GM21737 (cell line): ENCODE results near the gene WNT2.
"Not testable (repeated sequence)": the region's sequence is repeated elsewhere in the genome, so short reads cannot be mapped to it uniquely, and the experiment has no call there.

Experiments
- ATAC-seq: cut with Tn5 transposase; IDR thresholded peaks from one replicate; pipeline ENCODE4 v1.9.1; 2021; ENCODE audit warnings: mild to moderate bottlenecking, moderate library complexity; ENCODE audit not compliant: unreplicated experiment

Gene WNT2

DNA sequence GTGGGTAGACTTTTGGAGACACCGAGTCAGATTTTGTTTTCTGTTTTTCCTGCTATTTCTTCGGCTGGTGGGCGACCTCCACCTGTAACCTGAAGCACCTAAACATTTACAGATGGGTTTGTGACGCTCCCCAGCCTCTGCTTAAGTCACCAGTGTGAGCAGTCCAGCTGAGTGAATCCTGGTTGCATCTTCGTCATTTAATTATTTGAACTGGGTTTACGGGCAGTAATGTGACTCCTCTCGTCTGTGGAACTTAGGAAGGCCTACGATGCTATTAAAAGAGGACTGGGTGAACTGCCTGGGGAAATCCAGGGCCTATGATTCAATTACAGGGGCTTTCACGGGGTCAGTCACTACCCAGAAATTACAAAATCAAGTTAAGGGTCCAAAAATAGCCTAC is 52.5 kb downstream of the WNT2 start:
- ATAC-seq: no peak

GRCh38 chr7:117269886-117270285 is 53.0 kb downstream of the WNT2 start:
- no peak for ATAC-seq

- ATAC-seq: no peak
Measured at GRCh38 chr7:117269417-117269816, 53.4 kb downstream of the WNT2 start.

DNA sequence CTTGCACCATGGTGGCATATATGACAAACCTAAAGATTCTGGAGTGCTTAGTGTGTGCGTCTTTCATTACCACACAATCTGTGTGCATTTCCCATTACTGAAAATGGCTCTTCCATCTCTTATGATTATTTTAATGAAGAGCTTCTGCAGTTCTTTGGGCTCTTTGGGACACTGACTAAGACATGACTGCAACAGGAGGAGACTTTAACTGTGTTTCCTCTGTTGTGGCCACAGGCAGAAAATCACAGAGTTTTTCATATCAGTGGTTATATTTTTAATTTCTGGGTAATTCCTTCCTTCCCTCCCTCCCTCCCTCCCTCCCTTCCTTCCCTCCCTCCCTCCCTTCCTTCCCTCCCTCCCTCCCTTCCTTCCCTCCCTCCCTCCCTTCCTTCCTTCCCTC is 58.1 kb downstream of the WNT2 start:
- ATAC-seq: no peak

- ATAC-seq: no peak
Measured at GRCh38 chr7:117262546-117262945, 60.3 kb downstream of the WNT2 start.

- no peak for ATAC-seq
Measured at GRCh38 chr7:117259615-117260014, 63.2 kb downstream of the WNT2 start.

DNA sequence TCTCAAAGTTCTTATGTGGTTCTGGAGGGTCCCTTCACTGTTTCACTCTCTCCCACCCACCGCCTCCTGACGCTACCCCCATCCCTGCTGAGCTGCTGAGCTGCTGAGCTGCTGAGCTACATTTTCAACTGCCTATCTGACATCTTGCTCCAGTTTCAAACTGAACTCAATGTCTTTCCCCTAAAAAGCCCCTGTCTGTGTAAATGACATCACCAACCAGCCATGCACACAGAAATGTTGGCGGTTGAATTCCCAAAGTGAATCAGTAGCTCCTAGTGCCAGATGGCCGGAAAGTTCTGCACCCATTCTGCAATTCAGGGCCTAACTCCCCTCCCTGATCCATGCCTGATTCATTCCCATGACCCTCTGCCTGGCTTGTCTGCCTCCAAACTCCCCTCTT is 71.2 kb downstream of the WNT2 start:
- ATAC-seq: no peak

DNA sequence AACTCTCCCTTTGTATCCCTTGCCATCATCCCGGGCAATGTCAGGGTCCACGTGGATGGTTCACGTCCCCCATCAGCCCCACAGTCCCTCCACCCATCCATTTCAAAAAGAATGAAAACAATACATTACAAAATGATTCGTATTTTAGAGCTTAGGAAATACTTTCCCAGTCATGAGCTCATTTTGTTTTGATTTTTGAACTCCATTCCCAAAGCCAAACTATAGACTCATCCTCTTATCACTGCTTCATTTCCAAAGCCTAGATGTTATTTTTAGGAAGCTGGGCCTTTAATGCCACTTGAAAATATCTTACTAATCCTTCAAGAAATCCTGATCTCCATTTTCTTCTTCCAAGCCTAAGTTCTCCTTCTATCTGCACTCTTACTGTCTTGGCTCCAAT is 72.1 kb downstream of the WNT2 start:
- ATAC-seq: no peak

GRCh38 chr7:117250245-117250644 is 72.6 kb downstream of the WNT2 start:
- ATAC-seq: no peak

- ATAC-seq: no peak
Measured at GRCh38 chr7:117249696-117250095, 73.2 kb downstream of the WNT2 start.

DNA sequence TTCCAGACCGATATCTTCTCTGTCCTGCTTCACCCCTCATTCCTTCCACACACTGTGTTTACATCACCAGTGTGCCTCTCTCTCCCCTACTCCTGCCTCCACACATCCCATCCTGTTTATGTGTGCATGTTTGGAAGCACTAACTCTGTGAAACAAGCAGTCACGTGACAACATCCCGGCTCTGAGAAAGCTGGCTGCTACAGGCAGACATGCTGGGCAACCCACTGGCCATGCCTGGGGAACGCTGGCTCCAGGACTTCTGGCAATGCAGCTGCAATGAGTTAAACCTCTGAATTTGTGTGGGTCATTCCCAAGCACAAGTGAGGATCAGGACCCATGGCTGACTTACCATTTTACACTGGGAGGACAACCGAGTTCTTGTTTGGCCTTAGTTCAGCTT is 74.0 kb downstream of the WNT2 start:
- ATAC-seq: no peak

DNA sequence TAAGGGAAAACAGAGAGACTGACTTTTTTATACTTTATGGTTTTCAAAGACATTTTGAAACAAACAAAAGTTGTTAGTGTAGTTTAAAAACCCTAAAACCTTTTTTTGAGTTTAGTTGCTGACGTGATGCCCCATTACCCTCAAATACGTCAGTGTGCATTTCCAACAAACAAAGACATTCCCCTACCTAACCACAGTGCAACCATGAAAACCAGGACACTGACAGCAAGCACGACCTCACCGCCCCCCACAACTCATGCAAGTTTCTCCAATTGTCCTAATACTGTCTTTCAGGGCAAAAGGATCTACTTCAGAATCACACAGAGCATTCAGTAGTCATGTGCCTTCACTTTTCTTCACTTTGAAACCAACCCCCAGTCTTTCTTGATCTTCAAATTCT is 75.0 kb downstream of the WNT2 start:
- ATAC-seq: no peak

DNA sequence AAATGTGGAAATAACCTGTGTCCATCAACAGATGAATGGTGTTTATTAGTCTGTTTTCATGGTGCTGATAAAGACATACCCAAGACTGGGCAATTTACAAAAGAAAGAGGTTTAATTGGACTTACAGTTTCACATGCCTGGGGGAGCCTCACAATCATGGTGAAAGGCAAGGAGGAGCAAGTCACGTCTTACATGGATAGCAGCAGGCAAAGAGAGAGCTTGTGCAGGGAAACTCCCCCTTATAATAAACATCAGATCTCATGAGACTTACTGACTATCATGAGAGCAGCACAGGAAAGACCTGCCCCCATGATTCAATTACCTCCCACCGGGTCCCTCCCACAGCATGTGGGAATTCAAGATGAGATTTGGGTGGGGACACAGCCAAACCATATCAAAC is 77.2 kb downstream of the WNT2 start:
- not testable (repeated sequence) for ATAC-seq

DNA sequence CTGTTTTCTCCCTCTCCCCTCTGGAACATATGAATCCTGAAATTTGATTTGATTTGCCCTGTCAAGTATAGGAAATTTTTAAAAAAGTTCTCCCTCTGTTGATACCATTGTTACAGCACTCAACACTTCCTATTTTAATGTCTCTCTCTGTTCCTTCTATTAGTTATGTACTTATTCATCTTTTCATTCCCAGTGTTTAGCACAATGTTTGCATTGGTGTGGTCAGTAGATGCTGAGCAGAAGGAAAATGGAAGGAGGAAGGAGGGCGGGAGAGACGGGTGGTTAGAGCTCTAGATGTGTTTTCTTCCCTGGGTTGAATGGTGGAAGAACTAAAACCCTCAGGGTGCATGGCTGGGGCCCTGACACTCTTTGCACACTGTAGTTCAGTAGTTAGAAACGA is 79.5 kb downstream of the WNT2 start:
- ATAC-seq: no peak

GRCh38 chr7:117241088-117241487 is 81.8 kb downstream of the WNT2 start:
- ATAC-seq: no peak

DNA sequence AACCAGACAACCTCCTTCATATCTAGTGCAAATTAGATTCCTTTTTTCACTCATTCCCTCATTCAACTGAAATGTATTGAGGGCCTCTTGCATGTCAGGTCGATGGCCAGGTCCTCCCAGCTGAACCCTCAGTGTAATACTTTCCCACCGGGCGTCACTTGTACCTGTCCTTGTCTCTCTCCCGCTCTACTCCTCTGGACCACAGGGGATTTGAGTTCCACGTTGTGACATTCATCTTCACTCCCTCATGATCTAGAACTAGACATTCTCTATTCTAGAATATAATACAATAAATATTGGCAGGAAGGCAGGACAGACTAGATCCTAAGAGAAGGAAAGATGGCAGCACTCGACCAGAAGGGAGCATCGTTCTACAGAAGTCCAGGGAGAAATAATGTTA is 83.9 kb downstream of the WNT2 start:
- ATAC-seq: no peak

DNA sequence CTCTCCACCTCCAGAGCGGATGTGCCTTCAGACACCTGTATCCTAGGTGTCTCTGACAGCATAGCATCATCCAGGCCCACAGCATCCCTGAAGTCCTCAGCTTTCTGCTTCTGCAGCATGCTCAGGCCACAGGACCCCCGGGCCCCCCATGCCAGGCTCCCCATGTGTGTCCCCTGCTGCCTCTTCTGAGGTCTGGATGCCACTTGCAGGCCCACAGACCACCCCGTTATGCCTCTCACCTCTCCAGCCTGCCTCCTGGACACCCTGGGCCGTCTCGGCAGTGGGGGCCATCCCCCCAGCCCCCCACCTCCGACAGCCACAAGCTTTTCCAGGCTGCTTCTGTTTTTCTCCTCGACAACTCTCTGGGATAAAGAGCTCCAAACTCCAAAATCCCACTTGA is 84.4 kb downstream of the WNT2 start:
- no peak for ATAC-seq

DNA sequence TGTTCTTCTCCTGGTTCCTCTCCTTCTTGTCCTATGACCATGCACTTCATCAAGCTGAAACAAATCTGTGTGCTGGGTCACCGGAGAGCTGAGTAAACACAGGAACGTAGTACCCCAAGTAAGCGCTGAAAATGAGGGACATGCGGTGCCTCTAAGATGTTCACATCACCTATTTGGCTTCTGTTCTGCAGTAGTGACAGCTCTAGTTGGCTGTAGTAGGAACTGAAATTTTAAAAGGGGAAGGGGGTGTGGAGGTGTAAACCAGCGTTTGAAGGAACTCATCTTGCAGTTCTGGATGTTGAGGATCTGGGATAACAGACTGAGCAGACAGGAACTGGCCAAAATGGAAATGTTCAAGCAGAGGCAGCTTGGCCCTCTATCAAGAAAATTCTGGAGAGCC is 85.2 kb downstream of the WNT2 start:
- no peak for ATAC-seq

DNA sequence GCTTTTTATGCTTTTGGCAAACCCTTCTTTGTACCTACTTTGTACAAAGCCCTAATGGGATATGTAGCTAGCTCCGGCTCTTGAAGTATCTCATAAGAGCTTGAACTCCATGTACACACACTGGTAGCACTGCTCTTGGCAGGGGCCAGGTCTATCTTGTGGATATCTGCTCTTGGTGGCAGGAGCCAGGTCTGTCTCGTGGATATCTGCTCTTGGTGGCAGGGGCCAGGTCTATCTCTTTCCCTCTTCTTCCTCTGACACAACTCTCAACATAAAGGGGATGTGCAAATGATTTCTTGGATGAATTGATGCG is 91.9 kb downstream of the WNT2 start:
- ATAC-seq: no peak

DNA sequence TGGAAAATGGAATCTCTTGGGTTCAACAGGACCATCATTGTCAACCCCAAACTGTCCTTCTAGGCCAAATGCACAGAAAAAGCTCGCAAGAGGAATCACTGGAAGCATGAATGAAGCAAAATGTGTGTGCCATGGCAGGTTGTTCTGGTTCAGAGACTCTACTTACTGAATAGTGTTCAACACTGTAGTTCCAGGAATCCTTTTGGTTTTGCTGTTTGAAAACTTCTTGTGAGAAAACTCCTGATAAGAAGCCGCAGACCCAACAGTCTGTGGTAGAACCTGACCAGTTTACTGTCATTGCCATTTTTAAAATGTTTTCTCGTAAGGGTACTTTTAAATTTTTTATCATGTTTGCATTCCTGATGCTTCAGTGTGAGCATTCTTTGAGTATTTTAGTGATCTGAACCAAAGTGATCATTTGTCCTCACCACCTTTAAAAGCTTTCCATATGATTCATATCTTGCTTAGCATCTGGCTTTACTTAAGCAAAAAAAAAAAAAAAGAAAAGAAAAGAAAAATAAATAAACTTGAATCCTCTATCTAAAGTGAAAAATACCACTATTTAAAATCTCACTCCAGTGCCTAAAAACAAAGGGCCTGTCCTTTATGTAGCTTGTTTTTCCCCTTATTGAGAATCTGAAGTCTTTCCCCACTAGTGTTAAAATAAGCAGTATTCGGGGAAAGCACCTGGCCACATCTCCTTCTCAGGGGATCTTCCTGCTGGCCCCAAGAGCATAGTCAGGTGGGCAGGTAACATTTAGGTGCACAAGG is 92.4 kb downstream of the WNT2 start:
- ATAC-seq: no peak

DNA sequence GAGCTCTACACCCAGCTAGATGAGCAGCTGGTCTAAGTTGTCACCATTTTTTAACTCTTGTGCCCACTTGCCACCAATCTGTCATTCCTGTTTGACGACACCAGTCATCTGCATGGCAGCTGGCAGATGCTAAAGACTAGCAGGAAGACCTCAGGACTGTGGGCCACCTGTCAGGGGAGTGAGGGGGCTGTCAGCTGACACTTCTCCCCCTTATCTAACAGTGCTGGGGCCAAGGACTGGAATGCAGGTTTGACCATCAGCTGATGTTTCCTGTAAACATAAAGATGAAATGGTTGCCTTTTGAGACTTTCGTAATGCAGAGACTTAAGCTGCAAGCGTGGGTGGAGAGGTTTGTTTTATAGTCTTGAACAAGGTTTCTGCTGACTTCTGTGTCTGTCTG is 93.5 kb downstream of the WNT2 start:
- ATAC-seq: no peak

GRCh38 chr7:117227091-117227490 is 95.8 kb downstream of the WNT2 start:
- no peak for ATAC-seq

- ATAC-seq: no peak
Measured at GRCh38 chr7:117225536-117225935, 97.3 kb downstream of the WNT2 start.
